Measurements from ENCODE around the gene ADAD1.
"Not testable (repeated sequence)": the region's sequence is repeated elsewhere in the genome, so short reads cannot be mapped to it uniquely, and the experiment has no call there.

The ADAD1 gene

DNA sequence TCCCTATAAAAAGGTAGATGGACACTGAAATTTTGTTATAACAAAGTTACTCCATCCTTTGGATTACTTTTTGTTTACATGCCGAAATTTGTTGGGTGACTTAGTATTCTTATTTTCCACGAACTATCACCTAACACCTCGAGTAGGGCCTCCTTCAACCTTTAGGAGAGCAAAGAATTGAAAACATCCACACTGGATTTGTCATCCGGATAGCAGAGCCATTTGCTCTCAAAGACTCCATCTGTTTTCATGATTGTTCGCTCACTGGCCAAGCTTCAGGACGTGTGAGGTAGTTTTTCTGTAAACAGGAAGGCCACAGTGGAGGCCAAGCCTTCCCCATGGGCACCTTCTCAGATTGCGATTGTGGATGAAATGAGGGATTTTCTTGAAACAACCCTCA, at the start of gene ADAD1:
Gene ADAD1 (plus strand): TSS at position 301 of the 400 bp plus-strand sequence. CDS start 1,059 bp downstream, outside the sequence.
- DNase-seq (ENCODE audit: low spot score), result no peak

DNA sequence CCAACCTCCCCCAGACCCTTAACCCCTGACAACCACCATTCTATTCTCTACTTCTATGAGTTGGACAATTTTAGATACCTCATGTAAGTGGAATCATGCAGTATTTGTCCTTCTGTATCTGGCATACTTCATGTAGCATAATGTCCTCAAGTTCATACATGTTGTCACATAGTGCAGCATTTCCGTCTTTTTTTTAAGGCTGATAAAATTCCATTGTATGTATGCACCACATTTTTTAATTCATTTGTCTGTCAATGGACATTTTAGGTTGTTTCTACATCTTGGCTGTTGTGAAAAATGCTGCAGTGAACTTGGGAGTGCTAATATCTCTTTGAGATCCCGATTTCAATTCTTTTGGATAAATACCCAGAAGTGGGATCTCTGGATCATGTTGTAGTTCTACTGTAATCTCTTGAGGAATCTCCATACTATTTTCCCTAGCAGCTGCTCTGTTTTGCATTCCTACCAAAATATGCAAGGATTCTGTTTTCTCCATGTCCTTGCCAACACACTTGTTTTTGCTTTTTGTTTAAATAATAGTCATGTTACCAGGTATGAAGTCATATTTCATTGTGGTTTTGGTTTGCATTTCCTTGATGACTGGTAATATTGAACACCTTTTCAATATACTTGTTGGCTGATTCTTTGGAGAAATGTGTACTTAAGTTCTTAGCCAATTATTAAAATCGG, 48.8 kb upstream of the ADAD1 start:
- no peak for DNase-seq (ENCODE audit: low spot score)

DNA sequence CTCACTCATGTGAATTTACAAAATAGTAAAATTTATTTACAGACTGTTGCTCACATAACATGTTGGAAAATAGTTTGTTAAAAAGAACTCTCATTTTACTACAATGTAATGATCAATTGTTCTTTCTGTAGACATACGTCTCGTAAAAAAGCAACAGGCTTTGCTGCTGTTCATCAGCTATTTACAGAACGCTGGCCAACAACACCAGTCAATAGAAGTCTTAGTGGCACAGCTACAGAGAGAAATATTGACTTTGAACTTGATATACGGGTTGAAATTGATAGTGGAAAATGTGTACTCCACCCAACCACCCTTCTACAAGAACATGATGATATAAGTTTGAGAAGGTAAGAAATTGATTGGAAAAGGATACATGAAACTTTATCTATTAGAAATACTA, 47.6 kb upstream of the ADAD1 start:
- no peak for DNase-seq (ENCODE audit: low spot score)

DNA sequence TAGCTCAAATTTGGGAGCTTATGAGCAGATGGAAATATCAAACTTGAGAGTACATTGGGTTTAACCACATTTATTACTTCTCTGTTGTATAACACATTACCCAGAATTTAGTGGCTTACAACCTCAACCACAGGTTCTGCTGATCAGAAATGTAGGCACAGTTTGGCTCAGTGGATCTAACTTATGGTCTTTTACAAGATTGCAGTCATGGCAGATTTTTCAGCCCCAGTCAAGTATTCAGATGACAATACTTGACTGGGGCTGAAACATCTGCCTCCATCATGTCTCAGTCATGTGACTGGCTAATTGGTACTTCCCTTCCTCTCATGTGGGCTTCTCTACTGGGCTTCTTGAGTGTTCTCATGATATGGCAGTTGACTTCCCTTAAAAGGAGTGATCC, 44.0 kb upstream of the ADAD1 start:
- DNase-seq (ENCODE audit: low spot score), result no peak

DNA sequence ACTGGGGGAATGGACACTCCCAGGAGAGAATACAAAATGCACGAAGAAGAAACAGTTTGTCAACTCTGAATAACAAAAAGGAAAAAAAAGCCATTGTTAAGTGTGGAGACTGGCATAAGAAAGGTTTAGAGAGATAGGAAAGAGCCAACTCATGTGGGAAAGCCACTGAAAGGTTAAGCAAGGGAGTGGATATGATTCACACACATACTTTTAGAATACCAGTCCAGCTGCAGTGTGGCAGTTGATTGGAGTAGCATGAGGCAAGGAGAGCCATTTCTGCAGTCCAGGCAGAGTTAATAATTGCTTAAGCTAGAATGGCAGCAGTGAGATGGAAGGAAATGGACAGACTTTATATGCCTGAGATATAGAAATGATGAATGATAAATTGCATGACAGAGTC, 36.9 kb upstream of the ADAD1 start:
- DNase-seq (ENCODE audit: low spot score), result no peak

DNA sequence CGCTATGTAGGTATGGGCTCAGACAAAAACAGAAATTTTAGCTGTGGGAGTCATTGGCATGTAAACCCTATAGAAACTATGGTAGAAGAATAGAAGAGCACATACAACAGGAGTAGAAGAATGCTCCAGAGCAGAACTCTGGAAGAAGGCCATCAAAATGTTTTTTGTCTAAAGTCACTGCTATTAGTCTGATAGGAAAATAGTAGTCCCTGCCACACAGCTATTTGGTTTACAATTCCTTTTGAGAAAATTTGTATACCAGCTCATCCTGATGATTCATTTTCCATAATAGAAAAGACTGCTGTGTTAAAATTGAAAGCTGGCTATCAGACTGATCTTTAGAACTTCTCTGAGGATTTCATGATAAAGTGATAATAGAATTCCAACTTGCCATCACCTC, 32.8 kb upstream of the ADAD1 start:
- no peak for DNase-seq (ENCODE audit: low spot score)

DNA sequence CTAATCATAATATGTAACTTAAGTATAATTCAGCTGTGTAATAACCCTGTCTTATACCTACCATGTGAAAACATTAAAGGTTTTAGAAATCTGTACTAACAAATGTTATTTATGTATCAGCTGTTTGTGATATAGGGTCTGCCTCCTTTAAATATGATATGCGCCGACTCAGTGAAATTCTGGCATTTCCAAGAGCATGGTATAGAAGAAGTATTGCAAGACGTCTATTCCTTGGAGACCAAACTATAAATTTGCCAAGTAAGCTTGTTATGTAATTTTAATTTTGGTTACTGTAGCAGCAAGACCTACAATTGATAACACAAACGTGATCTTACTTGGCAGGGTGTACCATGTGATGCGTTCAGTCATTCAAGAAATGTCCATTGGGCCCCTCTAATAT, 32.3 kb upstream of the ADAD1 start:
- DNase-seq (ENCODE audit: low spot score), result no peak

DNA sequence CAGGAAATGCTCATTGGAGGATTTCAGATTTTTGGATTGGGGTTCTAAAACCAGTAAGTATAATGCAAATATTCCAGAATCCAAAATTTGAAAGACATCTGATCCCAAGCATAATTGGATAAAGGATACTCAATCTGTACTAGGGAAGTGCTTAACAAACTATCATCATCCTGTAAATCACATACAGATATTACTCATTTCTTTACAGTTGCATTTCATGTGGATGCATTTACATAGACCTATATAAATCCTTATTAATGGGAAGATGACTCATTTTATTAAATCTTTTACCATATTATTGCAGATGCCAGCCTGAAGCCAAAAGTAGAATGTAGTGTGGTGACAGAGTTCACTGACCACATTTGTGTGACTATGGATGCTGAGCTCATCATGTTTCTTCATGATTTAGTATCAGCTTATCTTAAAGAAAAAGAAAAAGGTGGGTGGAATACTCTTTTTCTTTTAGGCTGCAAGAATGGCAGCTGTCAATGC, 22.4 kb upstream of the ADAD1 start:
- DNase-seq (ENCODE audit: low spot score), result no peak

DNA sequence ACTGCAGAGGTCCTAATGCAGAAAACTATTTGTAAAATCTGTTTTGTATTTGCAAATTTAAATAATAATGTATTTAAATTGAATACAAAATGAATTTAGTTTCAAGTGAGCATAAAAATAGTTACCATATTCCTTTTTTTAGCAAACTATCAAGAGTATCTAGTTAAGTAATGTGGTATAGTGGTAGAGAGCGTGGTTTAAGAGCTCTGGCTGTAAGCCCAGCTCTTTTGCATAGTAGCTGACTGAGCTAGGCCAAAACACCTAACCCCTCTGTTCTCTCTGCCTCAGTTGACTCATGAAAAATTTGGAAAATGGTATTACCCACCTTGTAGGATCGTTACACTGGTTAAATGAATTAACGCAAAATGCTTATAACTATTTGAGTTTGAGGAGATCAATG, 18.1 kb upstream of the ADAD1 start:
- DNase-seq (ENCODE audit: low spot score), result no peak

DNA sequence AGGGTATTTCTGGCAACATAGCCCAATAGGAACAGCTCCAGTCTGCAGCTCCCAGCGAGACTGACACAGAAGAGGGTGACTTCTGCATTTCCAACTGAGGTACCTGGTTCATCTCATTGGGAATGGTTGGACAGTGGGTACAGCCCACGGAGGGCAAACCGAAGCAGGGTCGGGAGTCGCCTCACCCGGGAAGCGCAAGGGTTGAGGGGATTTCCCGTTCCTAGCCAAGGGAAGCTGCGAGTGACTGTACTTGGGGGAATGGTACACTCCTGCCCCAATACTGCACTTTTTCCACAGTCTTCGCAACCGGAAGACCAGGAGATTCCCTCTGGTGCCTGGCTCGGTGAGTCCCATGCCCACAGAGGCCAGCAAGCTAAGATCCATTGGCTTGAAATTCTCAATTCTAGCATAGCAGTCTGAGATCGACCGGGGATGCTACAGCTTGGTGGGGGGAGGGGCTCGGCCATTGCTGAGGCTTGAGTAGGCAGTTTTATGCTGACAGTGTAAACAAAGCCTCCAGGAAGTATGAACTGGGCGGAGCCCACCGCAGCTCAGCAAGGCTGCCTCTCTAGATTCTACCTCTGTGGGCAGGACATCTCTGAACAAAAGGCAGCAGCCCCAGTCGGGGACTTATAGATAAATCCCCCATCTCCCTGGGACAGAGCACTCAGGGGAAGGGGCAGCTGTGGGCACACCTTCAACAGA, 14.0 kb upstream of the ADAD1 start:
- DNase-seq (ENCODE audit: low spot score), result no peak

DNA sequence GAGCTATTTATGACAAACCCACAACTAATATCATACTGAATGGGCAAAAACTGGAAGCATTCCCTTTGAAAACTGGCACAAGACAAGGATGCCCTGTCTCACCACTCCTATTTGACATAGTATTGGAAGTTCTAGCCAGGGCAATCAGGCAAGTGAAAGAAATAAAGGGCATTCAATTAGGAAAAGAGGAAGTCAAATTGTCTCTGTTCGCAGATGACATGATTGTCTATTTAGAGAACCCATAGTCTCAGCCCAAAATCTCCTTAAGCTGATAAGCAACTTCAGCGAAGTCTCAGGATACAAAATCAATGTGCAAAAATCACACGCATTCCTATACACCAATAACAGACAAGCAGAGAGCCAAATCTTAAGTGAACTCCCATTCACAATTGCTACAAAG, 10.0 kb upstream of the ADAD1 start:
- DNase-seq (ENCODE audit: low spot score), result not testable (repeated sequence)

DNA sequence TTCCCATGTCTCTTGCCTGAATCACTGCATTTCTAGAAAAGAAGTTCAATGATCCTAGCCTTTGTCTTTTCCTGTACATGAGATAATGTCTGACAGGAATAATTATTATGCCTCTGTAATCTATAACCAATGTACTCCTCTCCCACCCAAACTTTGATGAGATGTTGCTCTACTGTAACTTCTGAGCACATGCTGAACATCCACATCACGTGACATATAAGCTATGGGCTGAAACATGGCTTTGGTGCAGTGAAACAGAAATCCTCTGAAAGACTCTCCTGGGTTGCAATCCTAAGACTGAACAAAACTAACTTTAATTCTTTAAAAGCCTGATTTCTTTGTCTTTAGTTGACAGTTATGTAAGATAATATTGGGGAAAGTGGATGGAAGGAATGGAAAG, 1.5 kb upstream of the ADAD1 start:
- no peak for DNase-seq (ENCODE audit: low spot score)

DNA sequence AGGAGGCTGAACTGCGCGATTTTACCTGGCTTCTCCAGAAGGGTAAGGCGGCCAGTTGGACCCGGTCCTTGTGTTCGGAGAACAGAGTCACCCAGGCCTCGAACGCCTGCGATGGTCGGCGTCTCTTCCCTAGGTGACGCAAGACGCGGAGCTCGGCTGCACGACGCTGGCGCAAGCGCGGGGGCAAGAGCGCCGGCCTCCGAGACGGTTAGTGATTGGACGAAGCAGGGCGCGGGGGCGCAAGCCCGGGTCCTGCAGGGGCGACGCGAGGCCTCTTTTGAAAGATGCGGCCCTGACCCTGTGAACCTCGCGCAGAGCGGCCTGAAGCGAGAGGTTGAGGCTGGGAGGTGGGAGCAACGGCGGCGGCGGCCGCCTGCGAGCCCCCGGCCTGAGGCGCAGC, 428 bp downstream of the ADAD1 start:
- DNase-seq (ENCODE audit: low spot score), result no peak

DNA sequence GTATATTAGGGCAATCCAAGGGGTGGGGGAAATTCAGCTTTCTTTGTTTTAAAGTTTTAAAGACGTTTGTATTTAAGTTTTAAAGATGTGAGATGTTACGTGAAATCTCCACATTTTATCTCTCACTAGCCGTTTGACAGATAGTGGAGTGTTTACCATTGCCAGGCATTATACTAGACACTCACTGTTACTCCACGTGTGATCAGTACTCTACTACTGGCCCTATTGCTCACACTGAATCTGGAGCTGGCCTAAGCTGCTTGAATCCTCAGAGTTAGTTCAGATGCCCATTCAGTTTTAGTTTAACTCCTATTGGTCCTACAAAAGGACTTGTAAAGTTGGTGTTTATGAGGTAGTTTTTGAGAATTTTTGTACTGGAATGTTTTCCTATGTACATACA, 4.5 kb downstream of the ADAD1 start:
- no peak for DNase-seq (ENCODE audit: low spot score)

DNA sequence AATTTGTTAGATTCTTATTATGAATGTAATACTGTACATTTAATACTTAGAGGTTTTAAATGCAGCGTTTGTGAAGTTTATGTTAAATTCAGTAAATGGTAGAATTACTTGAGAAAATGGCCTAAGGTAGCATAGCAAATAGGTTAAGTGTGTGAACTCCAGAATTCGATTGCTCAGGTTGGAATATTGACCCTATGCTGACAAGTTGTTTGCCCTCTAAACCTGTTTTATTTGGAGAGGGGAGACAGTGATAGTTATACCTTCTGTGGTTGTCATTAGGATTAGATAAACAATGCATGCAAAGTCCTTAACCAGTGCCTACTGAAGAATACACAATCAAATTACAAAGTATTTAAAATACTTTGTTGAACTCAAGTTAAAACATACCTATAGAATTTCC, 5.4 kb downstream of the ADAD1 start:
- no peak for DNase-seq (ENCODE audit: low spot score)

DNA sequence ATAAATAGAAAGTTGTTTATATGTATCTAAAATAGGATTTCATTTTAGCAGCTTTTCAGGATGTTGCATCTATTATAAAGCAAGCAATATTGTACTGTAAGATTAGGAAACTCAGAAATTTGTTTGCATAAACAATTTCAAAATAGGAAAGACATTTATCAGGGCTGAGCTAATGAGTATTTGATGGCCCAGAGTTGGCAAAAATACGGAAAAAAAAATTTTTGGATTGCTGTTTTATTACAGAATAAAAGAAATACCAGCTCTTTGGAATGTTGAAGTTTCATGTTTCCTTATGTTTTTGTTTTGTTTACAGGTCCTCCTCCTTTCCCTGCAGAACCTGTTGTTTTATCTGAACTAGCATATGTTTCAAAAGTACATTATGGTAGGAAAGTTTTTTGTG, 14.5 kb downstream of the ADAD1 start:
- DNase-seq (ENCODE audit: low spot score), result no peak

DNA sequence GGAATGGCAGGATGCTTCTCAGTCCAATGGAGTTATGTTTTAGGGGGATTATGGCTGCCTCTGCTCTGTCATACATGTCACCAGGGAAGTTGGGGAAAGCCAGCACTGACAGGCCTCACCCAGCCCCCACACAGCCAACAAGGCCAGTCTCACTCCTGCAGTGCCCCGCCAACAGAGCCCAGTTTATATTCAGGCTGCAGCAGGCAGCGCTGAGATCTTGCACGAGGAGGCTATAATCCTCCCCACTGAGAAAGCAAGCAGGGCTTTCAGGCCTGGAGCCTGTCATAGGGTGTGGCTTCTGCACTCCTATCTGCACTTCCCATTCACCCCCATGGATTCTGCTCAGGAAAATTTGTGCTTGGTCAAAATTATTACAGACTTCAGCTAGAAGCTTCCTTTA, 25.1 kb downstream of the ADAD1 start:
- no peak for DNase-seq (ENCODE audit: low spot score)

DNA sequence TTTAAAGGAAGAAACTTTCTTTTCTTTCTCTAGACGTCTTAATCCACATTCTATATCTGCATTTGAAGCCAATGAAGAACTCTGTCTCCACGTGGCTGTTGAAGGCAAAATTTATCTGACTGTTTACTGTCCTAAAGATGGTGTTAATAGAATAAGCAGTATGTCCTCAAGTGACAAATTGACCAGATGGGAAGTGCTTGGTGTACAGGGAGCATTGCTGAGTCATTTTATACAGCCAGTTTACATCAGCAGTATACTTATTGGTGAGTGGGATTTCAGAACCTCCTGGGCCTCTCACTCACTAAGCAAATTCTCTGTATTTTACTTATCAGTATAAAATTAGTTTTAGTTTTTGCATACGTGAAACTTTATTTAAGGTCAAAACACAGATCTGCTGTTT, 33.7 kb downstream of the ADAD1 start:
- no peak for DNase-seq (ENCODE audit: low spot score)

DNA sequence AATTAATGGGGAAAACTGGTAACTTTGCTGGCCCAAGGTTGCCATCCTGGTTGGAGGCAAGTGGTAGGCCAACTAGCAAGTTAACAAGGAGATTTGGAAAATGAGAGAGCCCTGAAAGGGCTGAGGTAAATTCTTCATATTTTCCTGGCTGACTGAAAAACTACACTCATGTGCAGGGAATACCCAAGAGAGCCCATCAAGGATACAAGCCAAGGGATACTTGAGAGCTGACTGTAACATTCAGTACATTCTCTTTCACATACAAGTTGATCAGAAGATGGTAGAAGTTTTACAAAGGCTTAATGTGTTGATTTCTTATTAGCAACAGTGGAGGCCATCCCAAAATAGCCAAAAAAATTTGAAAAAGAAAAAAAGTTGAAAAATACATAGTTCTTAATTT, 44.4 kb downstream of the ADAD1 start:
- no peak for DNase-seq (ENCODE audit: low spot score)

DNA sequence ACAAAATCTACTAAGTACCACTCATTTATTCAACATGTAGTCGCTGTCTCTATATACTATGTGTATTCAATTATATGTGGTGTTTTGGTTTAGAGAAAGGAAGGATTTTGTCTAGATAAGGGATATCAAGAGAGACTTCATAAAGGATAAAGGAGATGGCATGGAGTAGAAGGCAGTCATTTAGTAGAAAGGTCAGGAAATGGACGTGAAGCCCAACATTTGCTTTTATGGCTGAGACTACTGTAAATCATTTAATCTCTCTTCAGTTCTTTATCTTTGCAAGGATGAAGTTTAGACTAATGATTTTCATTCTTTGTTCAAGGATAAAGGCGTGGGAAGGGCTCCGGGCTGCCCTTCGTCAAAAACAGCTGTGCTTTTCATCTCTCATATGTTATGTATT, 52.5 kb downstream of the ADAD1 start:
- no peak for DNase-seq (ENCODE audit: low spot score)

DNA sequence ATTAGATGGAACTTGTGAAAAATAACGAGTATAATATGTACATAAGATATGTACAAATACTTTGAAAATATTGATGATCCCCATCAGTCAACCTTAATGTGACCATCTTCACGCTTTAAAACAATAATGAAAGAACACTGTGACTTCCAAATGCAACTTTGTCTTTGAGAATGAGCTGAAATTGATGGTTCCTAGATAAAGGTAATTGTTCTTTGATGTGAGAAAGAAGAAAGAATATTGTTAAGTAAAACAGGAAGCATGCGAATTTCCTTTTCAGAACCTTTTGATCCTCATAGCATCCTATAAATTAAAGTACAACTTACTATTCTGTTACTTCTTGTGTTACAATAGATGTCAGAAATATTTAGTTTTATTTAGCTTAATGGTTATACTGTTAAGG, 55.5 kb downstream of the ADAD1 start:
- DNase-seq (ENCODE audit: low spot score), result no peak

DNA sequence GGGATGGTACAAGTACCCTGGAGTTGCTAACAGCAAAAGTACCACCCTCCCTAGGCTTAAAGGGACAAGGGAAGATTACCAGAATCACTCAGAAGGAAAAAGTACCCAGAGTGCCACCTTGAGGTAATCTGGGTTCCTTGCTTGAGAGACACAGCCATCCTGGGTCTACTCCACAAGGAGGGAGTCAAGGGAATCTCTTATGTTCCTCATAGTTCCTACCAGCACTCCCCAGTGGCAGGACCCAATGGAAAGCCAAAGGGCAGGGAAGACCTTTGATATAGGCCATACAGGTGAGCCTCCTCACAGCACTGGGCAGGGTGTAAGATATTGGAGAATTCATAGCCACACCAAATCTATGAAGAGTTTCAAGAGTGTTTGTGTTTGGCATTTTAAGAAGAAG, 72.0 kb downstream of the ADAD1 start:
- DNase-seq (ENCODE audit: low spot score), result peak; percentile 29

DNA sequence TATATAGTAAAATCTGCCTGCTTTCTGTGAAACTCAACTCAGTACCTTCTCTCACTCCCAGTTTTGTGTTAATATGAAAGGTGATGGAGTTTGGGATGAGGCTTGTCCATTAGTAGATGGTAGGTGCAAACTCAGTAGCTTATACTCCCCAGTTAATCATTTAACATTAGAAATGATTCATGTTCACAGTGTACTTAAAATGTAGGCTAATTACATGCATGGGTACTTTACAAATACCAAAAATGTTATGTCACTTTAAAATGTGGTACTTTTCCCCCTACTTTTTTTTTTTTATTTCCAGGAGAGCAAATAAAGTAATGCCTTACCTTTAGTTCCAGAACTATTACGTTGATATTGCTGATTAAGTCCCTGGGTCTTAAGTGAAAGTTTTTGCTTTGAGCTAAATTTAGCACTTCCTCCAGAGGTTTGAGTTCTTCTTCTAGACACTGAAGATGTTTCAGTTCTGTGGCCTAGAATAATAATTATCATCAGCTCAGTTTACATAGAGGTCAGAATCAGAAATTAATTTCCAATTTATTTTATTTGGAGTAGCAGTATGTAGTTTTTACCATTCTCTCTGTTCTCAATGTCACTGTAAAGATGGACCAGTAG, 74.7 kb downstream of the ADAD1 start:
- no peak for DNase-seq (ENCODE audit: low spot score)
